Neural cell (in vitro differentiated cells): ENCODE data around the gene FARP1.

Experiments
- SMC3 ChIP-seq: fragments of 450-650 bp; conservative IDR thresholded peaks from 2 replicates; pipeline ENCODE4 v1.6.1; 2014; ENCODE audit warnings: antibody characterized with exemption, mild to moderate bottlenecking, moderate library complexity; ENCODE audit not compliant: poor library complexity
- TAF1 ChIP-seq: IDR thresholded peaks from 2 replicates; pipeline ENCODE4 v1.6.1; 2012; ENCODE audit warnings: low read depth
- TF ChIP-seq, protein P1 (sequence below): fragments of 450-650 bp; IDR thresholded peaks from 2 replicates; pipeline ENCODE4 v1.5.1; 2014; ENCODE audit warnings: antibody characterized with exemption, mild to moderate bottlenecking, moderate library complexity; ENCODE audit not compliant: poor library complexity, severe bottlenecking
- TF ChIP-seq, protein P2 (sequence below): IDR thresholded peaks from 2 replicates; pipeline ENCODE4 v1.6.1; 2012; ENCODE audit warnings: borderline replicate concordance

DNA sequence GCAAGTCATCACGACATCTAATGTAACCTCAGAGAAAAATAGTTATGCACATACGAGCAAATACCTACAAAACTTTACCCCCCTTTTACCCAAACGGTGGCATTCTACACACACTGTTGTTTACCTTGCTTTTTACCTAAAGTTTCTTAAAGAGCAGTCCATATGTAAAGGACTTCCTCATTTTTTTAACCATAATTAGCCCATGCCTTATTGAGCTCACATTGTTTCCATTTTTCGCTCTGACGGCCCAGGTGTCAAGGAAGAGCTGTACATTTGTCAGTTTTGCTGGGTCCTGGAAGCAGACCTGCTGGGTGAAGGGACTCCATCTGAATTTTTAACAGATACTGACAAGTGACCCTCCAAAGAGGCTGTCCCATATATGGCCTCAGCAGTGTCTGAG is 344.6 kb downstream of the FARP1 start:
- TF ChIP-seq, protein P1, sequence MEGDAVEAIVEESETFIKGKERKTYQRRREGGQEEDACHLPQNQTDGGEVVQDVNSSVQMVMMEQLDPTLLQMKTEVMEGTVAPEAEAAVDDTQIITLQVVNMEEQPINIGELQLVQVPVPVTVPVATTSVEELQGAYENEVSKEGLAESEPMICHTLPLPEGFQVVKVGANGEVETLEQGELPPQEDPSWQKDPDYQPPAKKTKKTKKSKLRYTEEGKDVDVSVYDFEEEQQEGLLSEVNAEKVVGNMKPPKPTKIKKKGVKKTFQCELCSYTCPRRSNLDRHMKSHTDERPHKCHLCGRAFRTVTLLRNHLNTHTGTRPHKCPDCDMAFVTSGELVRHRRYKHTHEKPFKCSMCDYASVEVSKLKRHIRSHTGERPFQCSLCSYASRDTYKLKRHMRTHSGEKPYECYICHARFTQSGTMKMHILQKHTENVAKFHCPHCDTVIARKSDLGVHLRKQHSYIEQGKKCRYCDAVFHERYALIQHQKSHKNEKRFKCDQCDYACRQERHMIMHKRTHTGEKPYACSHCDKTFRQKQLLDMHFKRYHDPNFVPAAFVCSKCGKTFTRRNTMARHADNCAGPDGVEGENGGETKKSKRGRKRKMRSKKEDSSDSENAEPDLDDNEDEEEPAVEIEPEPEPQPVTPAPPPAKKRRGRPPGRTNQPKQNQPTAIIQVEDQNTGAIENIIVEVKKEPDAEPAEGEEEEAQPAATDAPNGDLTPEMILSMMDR: no peak
- TF ChIP-seq TAF1: no peak
- TF ChIP-seq, protein P2, sequence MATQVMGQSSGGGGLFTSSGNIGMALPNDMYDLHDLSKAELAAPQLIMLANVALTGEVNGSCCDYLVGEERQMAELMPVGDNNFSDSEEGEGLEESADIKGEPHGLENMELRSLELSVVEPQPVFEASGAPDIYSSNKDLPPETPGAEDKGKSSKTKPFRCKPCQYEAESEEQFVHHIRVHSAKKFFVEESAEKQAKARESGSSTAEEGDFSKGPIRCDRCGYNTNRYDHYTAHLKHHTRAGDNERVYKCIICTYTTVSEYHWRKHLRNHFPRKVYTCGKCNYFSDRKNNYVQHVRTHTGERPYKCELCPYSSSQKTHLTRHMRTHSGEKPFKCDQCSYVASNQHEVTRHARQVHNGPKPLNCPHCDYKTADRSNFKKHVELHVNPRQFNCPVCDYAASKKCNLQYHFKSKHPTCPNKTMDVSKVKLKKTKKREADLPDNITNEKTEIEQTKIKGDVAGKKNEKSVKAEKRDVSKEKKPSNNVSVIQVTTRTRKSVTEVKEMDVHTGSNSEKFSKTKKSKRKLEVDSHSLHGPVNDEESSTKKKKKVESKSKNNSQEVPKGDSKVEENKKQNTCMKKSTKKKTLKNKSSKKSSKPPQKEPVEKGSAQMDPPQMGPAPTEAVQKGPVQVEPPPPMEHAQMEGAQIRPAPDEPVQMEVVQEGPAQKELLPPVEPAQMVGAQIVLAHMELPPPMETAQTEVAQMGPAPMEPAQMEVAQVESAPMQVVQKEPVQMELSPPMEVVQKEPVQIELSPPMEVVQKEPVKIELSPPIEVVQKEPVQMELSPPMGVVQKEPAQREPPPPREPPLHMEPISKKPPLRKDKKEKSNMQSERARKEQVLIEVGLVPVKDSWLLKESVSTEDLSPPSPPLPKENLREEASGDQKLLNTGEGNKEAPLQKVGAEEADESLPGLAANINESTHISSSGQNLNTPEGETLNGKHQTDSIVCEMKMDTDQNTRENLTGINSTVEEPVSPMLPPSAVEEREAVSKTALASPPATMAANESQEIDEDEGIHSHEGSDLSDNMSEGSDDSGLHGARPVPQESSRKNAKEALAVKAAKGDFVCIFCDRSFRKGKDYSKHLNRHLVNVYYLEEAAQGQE: no peak
- TF ChIP-seq SMC3: no peak
